ENCODE data around the gene VAMP2.
A peak's percentile ranks its signal among the peaks of the same experiment; 100 is the strongest.

VAMP2 gene

DNA sequence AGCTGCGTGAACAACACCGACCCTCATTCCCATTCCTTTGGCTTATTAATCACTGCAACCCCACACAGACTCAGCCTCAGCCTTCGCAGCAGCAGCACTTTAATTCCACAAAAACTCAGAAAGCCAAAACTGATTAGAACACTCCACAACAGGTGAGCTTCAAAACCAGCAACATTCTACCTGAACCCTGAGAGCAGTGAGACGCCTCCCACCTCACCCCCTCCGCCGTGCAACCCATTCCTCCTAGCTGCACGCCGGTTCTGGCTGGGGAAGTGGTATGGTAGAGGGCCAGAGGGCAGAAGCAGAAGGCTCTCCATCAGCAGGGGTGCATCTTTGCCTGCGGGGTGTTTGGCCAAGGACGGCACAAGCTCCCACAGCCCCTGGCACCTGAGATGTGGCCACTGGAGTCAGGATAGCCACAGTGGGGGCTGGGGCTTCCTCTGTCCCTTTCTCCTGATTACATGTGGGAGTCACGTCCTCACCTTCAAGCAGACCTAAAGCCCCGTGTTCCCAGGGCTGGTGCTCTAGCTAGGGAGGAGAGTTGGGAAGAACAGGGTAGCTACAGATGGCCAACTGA, 25.6 kb upstream of the VAMP2 start:
- H3K4me3 ChIP-seq (ENCODE audit: low read depth in 1 of 2, low read length in 2 of 2), result peak overlapping the region; percentile 92 to 95
- no peaks in the 10 kb centered on the region for H3K27me3 ChIP-seq (ENCODE audit: low read depth, low read length)
- peaks cover 32 to 35% of the 10 kb centered on the region in 2 donors for H3K4me1 ChIP-seq (ENCODE audit: control insufficient read depth in 1 of 2, insufficient read depth in 2 of 2, low read length in 2 of 2)
- H3K9me3 ChIP-seq (ENCODE audit: control insufficient read depth in 1 of 2, low read length in 2 of 2), result no peaks in the 10 kb centered on the region
- no peaks in the 10 kb centered on the region for H3K36me3 ChIP-seq (ENCODE audit: control insufficient read depth in 1 of 2, insufficient read depth in 2 of 2, low read length in 2 of 2)
- H3K27ac ChIP-seq (ENCODE audit: low read length), result peak overlapping the region; percentile 79

DNA sequence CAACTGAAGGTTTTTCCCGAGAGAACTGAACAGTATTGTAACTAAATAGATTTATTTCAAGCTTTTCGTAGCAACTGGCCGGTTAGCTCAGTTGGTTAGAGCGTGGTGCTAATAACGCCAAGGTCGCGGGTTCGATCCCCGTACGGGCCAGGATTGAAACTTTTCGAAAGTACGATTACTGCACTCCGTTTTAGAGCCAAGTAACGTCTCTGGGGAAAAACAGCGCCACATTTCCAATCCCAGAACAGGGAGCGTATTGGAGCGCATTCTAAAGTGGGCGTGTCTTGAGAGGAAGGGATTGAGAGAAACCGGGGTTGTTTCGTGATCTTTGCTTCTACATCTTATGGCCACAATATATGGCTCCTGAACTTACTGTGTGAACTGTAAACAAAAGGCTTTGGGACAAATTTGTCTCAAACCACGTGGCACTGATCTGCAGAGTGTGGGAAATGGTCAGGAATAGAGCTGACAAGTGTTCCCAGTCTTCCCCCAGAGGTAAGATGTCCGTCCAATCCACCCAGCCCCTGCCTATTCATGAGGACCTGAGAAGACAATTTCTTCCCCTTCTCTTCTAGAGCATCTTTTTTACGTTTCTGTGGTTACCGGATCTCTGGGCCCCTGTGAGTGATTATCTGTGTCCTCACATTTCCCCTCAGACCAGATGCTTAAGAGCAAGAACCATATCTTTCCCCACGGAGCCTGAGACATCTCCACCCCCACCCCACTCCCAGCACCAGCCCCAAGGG, 24.9 kb upstream of the VAMP2 start:
- no peaks in the 10 kb centered on the region for H3K9me3 ChIP-seq (ENCODE audit: control insufficient read depth in 1 of 2, low read length in 2 of 2)
- H3K36me3 ChIP-seq (ENCODE audit: control insufficient read depth in 1 of 2, insufficient read depth in 2 of 2, low read length in 2 of 2), result no peaks in the 10 kb centered on the region
- H3K27me3 ChIP-seq (ENCODE audit: low read depth, low read length), result no peaks in the 10 kb centered on the region
- peaks cover 31 to 35% of the 10 kb centered on the region in 2 donors for H3K4me1 ChIP-seq (ENCODE audit: control insufficient read depth in 1 of 2, insufficient read depth in 2 of 2, low read length in 2 of 2)
- peak overlapping the region; percentile 79 for H3K27ac ChIP-seq (ENCODE audit: low read length)
- H3K4me3 ChIP-seq (ENCODE audit: low read depth in 1 of 2, low read length in 2 of 2), result peak overlapping the region; percentile 92 to 95

DNA sequence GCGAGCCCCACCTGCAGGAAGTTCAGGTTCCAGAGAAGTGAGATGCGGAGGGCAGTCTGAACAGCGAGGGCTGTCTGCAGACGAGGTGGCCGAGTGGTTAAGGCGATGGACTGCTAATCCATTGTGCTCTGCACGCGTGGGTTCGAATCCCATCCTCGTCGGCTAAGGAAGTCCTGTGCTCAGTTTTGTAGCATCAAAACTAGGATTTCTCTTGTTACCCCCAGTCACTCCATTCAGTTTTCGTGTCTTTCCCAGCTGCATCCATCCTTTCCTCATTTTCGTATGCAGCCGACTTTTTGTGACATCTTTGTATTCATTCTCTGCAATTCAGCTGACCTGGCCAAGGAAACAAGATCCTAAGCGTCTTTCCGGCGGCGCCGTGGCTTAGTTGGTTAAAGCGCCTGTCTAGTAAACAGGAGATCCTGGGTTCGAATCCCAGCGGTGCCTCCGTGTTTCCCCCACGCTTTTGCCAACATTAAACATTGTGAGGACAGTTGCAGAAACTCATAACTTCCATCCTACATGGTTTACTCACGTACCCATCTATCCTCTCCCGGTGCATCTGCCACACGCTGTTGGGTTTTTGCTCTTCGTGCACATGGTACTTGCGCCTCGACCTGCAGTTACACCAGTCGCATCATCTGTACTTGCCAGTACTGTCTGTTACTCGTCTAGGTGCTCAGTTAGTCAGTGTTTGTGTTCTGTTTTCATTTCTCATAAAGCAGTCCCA, 24.2 kb upstream of the VAMP2 start:
- peak overlapping the region; percentile 92 to 95 for H3K4me3 ChIP-seq (ENCODE audit: low read depth in 1 of 2, low read length in 2 of 2)
- no peaks in the 10 kb centered on the region for H3K27me3 ChIP-seq (ENCODE audit: low read depth, low read length)
- peak overlapping the region; percentile 79 for H3K27ac ChIP-seq (ENCODE audit: low read length)
- no peaks in the 10 kb centered on the region for H3K9me3 ChIP-seq (ENCODE audit: control insufficient read depth in 1 of 2, low read length in 2 of 2)
- H3K36me3 ChIP-seq (ENCODE audit: control insufficient read depth in 1 of 2, insufficient read depth in 2 of 2, low read length in 2 of 2), result no peaks in the 10 kb centered on the region
- peaks cover 26 to 30% of the 10 kb centered on the region in 2 donors for H3K4me1 ChIP-seq (ENCODE audit: control insufficient read depth in 1 of 2, insufficient read depth in 2 of 2, low read length in 2 of 2)

DNA sequence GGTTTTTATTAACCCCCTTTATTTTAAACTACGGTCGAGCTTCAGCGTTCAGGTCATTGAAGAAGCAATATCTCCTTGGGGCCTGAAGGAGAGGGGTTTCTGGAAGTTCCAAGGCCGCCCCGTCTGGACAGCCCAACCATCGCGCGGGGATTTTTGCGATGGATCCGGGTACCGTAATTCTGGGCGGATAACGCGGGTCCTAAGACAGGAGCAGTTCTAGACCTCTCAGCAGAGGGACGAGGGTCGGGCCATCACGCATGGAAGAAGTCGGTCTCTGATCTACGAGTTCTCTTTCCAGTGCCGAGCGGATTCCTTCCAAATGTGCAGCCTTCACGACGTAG, 23.7 kb upstream of the VAMP2 start:
- peak overlapping the region; percentile 79 for H3K27ac ChIP-seq (ENCODE audit: low read length)
- no peaks in the 10 kb centered on the region for H3K36me3 ChIP-seq (ENCODE audit: control insufficient read depth in 1 of 2, insufficient read depth in 2 of 2, low read length in 2 of 2)
- peaks cover 23 to 25% of the 10 kb centered on the region in 2 donors for H3K4me1 ChIP-seq (ENCODE audit: control insufficient read depth in 1 of 2, insufficient read depth in 2 of 2, low read length in 2 of 2)
- peak overlapping the region; percentile 92 to 95 for H3K4me3 ChIP-seq (ENCODE audit: low read depth in 1 of 2, low read length in 2 of 2)
- no peaks in the 10 kb centered on the region for H3K27me3 ChIP-seq (ENCODE audit: low read depth, low read length)
- H3K9me3 ChIP-seq (ENCODE audit: control insufficient read depth in 1 of 2, low read length in 2 of 2), result no peaks in the 10 kb centered on the region

DNA sequence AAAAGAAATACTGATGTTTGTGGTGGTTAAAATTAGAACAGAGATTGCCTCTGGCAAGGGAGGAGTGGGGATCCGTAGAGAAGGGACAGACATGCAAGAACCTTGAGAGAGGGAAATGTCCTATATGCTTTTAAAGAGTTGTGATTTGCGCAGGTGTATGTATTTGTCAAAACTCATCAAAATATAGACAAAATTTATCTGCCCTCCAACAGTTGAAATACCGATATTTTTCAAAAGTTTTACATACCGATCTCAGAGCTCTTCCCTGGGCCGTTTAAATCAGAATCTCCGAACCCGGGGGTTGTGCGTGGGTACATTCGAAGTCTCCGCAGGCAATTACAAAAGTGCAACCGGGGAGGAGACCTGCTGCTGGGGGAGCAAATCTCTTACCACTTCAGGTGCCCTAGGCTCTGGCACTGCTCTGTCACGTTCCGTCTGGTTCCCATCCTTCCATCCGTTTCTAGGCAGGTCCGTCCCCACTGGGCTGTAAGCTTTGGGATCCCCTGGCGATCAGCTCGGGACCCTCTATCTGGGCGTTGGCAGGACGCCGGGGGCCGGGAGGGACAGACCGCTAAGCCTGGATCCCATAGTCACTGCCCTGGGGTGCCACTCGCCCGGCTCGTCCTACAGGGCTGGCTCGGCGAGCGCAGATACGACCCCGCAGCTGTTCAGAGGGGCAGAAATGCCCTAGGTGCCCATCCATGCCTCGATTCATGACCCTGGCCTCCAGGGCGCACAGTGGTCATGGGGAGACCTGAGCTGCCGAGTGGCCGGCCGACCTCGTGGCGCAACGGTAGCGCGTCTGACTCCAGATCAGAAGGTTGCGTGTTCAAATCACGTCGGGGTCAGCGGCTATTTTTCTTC, 23.1 kb upstream of the VAMP2 start:
- Histone ChIP-seq H3K27me3 (ENCODE audit: low read depth, low read length) (no peaks in the 10 kb centered on the region), H3K27ac (ENCODE audit: low read length) (peak overlapping the region; percentile 79), H3K9me3 (ENCODE audit: control insufficient read depth in 1 of 2, low read length in 2 of 2) (no peaks in the 10 kb centered on the region), H3K4me3 (ENCODE audit: low read depth in 1 of 2, low read length in 2 of 2) (peak overlapping the region; percentile 92 to 95), H3K36me3 (ENCODE audit: control insufficient read depth in 1 of 2, insufficient read depth in 2 of 2, low read length in 2 of 2) (no peaks in the 10 kb centered on the region), H3K4me1 (ENCODE audit: control insufficient read depth in 1 of 2, insufficient read depth in 2 of 2, low read length in 2 of 2) (peaks cover 22 to 24% of the 10 kb centered on the region in 2 donors)

DNA sequence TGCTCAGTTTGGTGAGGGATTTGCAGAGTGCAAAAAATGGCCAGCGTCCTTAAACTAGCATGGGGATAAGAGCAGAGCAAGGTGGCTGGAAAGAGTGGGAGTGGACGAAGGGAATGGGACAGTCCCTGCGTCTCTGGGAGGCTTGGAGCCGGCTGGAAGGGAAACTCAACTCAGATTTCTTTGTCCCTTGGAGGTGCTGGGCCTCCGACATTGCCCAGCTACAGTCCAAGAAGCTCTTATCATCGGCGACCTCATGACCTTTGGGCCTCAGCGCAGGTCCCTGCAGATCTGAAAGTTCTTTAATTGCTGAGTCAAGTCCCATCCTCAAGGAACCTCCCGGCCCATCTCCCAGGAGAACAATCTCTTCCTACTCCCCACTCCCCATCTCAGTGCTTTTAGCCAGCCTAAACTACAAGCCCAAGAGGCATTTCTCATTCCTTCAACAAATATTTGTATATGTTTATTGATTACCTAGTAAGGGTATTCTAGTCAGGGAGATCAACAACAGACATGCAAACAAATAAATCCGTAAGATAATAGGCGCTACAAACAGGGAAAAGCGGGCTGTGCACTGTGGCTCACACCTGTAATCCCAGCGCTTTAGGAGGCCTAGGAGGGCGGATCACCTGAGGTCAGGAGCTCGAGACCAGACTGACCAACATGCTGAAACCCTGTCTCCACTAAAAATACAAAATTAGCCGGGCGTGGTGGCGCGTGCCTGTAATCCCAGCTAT, 14.4 kb upstream of the VAMP2 start:
- Histone ChIP-seq H3K4me3 (ENCODE audit: low read depth in 1 of 2, low read length in 2 of 2) (peak overlapping the region; percentile 75 to 79), H3K36me3 (ENCODE audit: control insufficient read depth in 1 of 2, insufficient read depth in 2 of 2, low read length in 2 of 2) (no peaks in the 10 kb centered on the region), H3K9me3 (ENCODE audit: control insufficient read depth in 1 of 2, low read length in 2 of 2) (no peaks in the 10 kb centered on the region), H3K4me1 (ENCODE audit: control insufficient read depth in 1 of 2, insufficient read depth in 2 of 2, low read length in 2 of 2) (peaks cover 0 to 25% of the 10 kb centered on the region in 2 donors), H3K27me3 (ENCODE audit: low read depth, low read length) (no peaks in the 10 kb centered on the region), H3K27ac (ENCODE audit: low read length) (peak overlapping the region; percentile 58)

DNA sequence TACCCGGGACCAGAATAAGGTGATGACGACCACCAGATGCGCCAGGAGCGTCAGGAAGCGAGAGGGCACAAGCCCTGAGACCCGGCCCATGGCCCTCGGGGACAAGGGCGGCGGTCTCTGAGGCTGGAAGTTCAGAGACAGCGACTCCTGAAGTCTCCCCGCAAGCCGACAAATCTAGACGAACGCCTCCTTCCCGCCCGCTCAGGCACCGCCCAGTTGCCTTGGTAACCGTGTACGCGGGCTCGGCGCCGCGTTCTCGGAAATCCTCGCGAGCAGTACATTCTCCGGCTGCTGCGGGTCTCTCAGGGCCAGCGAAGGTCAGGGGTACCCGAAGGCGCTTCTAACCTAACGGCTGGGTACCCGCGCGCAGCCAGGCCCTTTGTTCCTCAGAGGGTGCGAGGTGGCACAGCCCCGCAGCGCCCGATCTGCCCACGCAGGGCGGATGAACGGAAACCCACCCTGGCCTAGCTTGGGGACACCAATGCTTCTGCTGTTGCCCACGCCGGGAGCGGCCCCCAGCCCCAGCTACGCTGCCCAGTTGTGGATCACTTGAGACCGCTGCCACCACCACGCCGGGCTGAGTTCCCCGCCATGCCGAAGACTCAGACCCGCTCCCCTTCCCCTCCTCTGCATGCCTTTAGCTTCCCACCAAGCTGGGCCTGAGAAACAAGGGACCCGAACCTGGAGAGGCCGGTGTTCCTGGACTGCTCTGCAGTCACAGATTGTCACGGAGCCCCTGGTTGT, 13.6 kb upstream of the VAMP2 start, which contains the start of gene TMEM107:
Gene TMEM107, minus strand, starts transcription at position 184 of the 744 bp plus-strand sequence. Its CDS starts 94 bp downstream, at position 90.
- no peaks in the 10 kb centered on the region for H3K27me3 ChIP-seq (ENCODE audit: low read depth, low read length)
- H3K4me1 ChIP-seq (ENCODE audit: control insufficient read depth in 1 of 2, insufficient read depth in 2 of 2, low read length in 2 of 2), result peaks cover 0 to 25% of the 10 kb centered on the region in 2 donors
- no peaks in the 10 kb centered on the region for H3K36me3 ChIP-seq (ENCODE audit: control insufficient read depth in 1 of 2, insufficient read depth in 2 of 2, low read length in 2 of 2)
- peak within 1 kb of the TSS; percentile 75 to 79 for H3K4me3 ChIP-seq (ENCODE audit: low read depth in 1 of 2, low read length in 2 of 2)
- H3K27ac ChIP-seq (ENCODE audit: low read length), result peak within 1 kb of the TSS; percentile 58
- no peaks in the 10 kb centered on the region for H3K9me3 ChIP-seq (ENCODE audit: control insufficient read depth in 1 of 2, low read length in 2 of 2)

DNA sequence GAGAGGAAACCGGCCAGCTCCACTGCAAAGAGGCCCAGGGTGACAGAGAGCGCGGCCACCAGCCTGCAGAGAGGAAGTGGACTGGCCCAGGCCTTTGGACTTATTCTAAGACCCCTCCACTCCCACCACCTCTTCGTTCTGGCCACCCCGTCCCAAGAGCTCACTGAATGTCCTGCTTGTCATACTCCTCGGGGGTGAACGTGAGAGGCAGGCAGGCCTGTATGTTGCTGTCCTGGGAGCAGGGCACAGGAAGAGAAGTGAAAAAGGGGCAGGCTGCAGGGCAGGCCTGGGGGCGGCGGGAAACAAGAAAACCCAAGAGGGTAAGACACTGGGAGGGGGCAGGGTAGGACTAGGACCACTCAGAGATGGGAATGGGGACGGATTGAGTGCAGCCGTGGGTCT, 13.0 kb upstream of the VAMP2 start:
- no peaks in the 10 kb centered on the region for H3K9me3 ChIP-seq (ENCODE audit: control insufficient read depth in 1 of 2, low read length in 2 of 2)
- H3K4me3 ChIP-seq (ENCODE audit: low read depth in 1 of 2, low read length in 2 of 2), result peak overlapping the region; percentile 75 to 79
- no peaks in the 10 kb centered on the region for H3K27me3 ChIP-seq (ENCODE audit: low read depth, low read length)
- H3K27ac ChIP-seq (ENCODE audit: low read length), result peak overlapping the region; percentile 58
- H3K4me1 ChIP-seq (ENCODE audit: control insufficient read depth in 1 of 2, insufficient read depth in 2 of 2, low read length in 2 of 2), result peaks cover 0 to 25% of the 10 kb centered on the region in 2 donors
- no peaks in the 10 kb centered on the region for H3K36me3 ChIP-seq (ENCODE audit: control insufficient read depth in 1 of 2, insufficient read depth in 2 of 2, low read length in 2 of 2)

DNA sequence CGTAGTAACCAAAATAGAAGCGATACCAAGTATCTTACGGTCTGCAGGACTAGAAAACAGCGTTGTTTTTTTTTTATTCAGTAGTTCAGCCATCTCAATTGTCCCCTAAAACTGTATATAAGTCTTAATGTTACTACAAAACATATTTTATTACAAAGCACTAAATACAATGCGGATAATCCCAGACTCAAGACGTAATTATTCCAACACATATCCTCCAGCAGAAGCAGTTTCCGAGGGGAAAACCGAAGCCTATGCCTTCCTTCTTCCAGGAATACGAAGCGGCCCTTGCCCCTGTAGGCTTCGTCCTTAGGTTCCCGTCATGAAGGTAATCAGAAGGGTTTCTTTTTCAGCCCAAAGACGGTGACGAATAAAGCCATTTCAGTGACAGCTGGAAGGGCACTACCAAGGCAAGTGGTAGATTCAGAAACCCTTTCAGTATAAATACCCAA, 11.1 kb upstream of the VAMP2 start:
- Histone ChIP-seq H3K36me3 (ENCODE audit: control insufficient read depth in 1 of 2, insufficient read depth in 2 of 2, low read length in 2 of 2) (no peaks in the 10 kb centered on the region), H3K27me3 (ENCODE audit: low read depth, low read length) (no peaks in the 10 kb centered on the region), H3K27ac (ENCODE audit: low read length) (peak overlapping the region; percentile 97), H3K4me3 (ENCODE audit: low read depth in 1 of 2, low read length in 2 of 2) (peak overlapping the region; percentile 58 to 66), H3K4me1 (ENCODE audit: control insufficient read depth in 1 of 2, insufficient read depth in 2 of 2, low read length in 2 of 2) (peaks cover 0 to 25% of the 10 kb centered on the region in 2 donors), H3K9me3 (ENCODE audit: control insufficient read depth in 1 of 2, low read length in 2 of 2) (no peaks in the 10 kb centered on the region)

All from muscle layer of duodenum (tissue), 2 donors.